HCT116 (cell line): ENCODE data around the gene HUNK. TPM values are rescaled to one million over a fixed set of nuclear protein-coding genes. Genes with fewer than 3 reads are reported as not detected.

Experiments used
- ATAC-seq: fragments of 200-7000 bp; cut with Tn5 transposase; 2 replicates; pipeline ENCODE4 v1.9.1; 2020; ENCODE audit warnings: mild to moderate bottlenecking, moderate library complexity
- BruUV-seq: library from RNA; stranded (reverse); fragments of 400-500 nt; replicated peaks from 2 replicates; lab custom pipeline; 2021; lab: Mats Ljungman, UMichigan
- CTCF ChIA-PET: fragments of 300-600 bp; sonication (Branson Sonifier 250); formaldehyde crosslinking; loops from one replicate; lab custom pipeline; 2021; ENCODE audit warnings: antibody characterized with exemption; lab: Charles Lee
- POLR2A ChIA-PET: fragments of 300-600, 350-600 bp; sonication (Branson Sonifier 250); formaldehyde crosslinking; loops from one replicate; lab custom pipeline; 2021; ENCODE audit warnings: antibody characterized with exemption; lab: Charles Lee
- RAD21 ChIA-PET, 2 experiments: fragments of 300-600 bp; sonication (Branson Sonifier 250); formaldehyde crosslinking; loops; one replicate each; lab custom pipeline; 2023; ENCODE audit warnings: low total read pairs in 2 of 2; ENCODE audit not compliant: uncharacterized antibody in 2 of 2, unreplicated experiment in 2 of 2, low non-redundant PET in 1 of 2; lab: Charles Lee
- DNase-seq: peaks from one replicate; pipeline ENCODE4 v3.0.0-alpha.2; 2010; ENCODE audit warnings: low read depth, low spot score
- H2AFZ ChIP-seq: fragments of 200-600 bp; shearing (Covaris generic), sonication (generic); 2 replicates; pipeline ENCODE4 v1.6.1; 2017; ENCODE audit warnings: low read depth, mixed run types, mixed read lengths, antibody characterized with exemption, low read length; ENCODE audit not compliant: poor library complexity, severe bottlenecking
- H3K27ac ChIP-seq: 2 replicates; pipeline ENCODE4 v1.5.1; 2012; ENCODE audit warnings: low read depth, low read length
- H3K27me3 ChIP-seq: fragments of 200-600 bp; sonication (generic); 2 replicates; pipeline ENCODE4 v1.6.1; 2016; ENCODE audit warnings: mixed run types, low read length, mixed read lengths; ENCODE audit not compliant: insufficient read depth
- H3K36me3 ChIP-seq, 2 experiments: fragments of 200-500 bp in 1 of 2; fragments of 200-600 bp in 1 of 2; sonication (Bioruptor generic) in 1 of 2; sonication (generic) in 1 of 2; 2 replicates each; pipeline versions ENCODE4 v1.5.1 to v1.6.1; 2014 to 2016; ENCODE audit warnings: low read length in 2 of 2, inconsistent platforms in 1 of 2, mixed read lengths in 1 of 2, mixed run types in 1 of 2; ENCODE audit not compliant: insufficient read depth in 2 of 2, control insufficient read depth in 1 of 2
- H3K4me1 ChIP-seq, 2 experiments: fragments of 200-600 bp in 1 of 2; sonication (generic) in 1 of 2; 2 replicates each; pipeline versions ENCODE4 v1.5.1 to v1.6.1; 2012 to 2017; ENCODE audit warnings: low read length in 2 of 2, inconsistent platforms in 1 of 2, mild to moderate bottlenecking in 1 of 2, mixed read lengths in 1 of 2, mixed run types in 1 of 2, moderate library complexity in 1 of 2; ENCODE audit not compliant: insufficient read depth in 2 of 2, control insufficient read depth in 1 of 2
- H3K4me2 ChIP-seq: fragments of 200-600 bp; sonication (generic); 2 replicates; pipeline ENCODE4 v1.6.1; 2017; ENCODE audit warnings: mixed run types, low read length, mixed read lengths
- H3K4me3 ChIP-seq, 2 experiments: fragments of 200-600 bp in 1 of 2; sonication (generic) in 1 of 2; replicated peaks in 1 of 2; 2 replicates each; pipeline ENCODE4 v1.5.1; 2011 to 2016; ENCODE audit warnings: low read length in 2 of 2, control low read depth in 1 of 2, low read depth in 1 of 2, mild to moderate bottlenecking in 1 of 2, mixed read lengths in 1 of 2, mixed run types in 1 of 2
- H3K79me2 ChIP-seq: fragments of 200-600 bp; sonication (generic); 2 replicates; pipeline ENCODE4 v1.6.1; 2017; ENCODE audit warnings: mild to moderate bottlenecking, mixed run types, low read length, moderate library complexity, mixed read lengths; ENCODE audit not compliant: insufficient read depth
- H3K9ac ChIP-seq: fragments of 200-600 bp; sonication (generic); 2 replicates; pipeline ENCODE4 v1.6.1; 2016; ENCODE audit warnings: low read length, mixed read lengths
- H3K9me2 ChIP-seq: fragments of 200-600 bp; sonication (generic), shearing (Covaris generic); 2 replicates; pipeline ENCODE4 v1.6.1; 2017; ENCODE audit warnings: mixed run types, mild to moderate bottlenecking, moderate library complexity; ENCODE audit not compliant: insufficient read depth
- H3K9me3 ChIP-seq, 2 experiments: fragments of 200-500 bp in 1 of 2; fragments of 200-600 bp in 1 of 2; sonication (Bioruptor generic) in 1 of 2; sonication (generic) in 1 of 2; 2 replicates each; pipeline ENCODE4 v1.6.1; 2014 to 2017; ENCODE audit warnings: low read length in 2 of 2, mixed read lengths in 2 of 2, inconsistent platforms in 1 of 2, low read depth in 1 of 2, mild to moderate bottlenecking in 1 of 2, mixed run types in 1 of 2, moderate library complexity in 1 of 2; ENCODE audit not compliant: control insufficient read depth in 1 of 2, insufficient read depth in 1 of 2
- H4K20me1 ChIP-seq: fragments of 200-600 bp; sonication (generic), shearing (Covaris generic); 2 replicates; pipeline ENCODE4 v1.6.1; 2017; ENCODE audit warnings: mixed run types, mild to moderate bottlenecking, moderate library complexity; ENCODE audit not compliant: insufficient read depth
- ATF3 ChIP-seq: IDR thresholded peaks from 2 replicates; pipeline ENCODE4 v1.6.1; 2012
- CBX3 ChIP-seq: IDR thresholded peaks from 2 replicates; pipeline ENCODE4 v1.6.1; 2012; ENCODE audit warnings: low read depth
- CEBPB ChIP-seq: IDR thresholded peaks from 2 replicates; pipeline ENCODE4 v1.6.1; 2012; ENCODE audit warnings: low read depth
- EGR1 ChIP-seq: IDR thresholded peaks from 2 replicates; pipeline ENCODE4 v1.6.1; 2012; ENCODE audit warnings: low read depth
- ELF1 ChIP-seq: IDR thresholded peaks from 2 replicates; pipeline ENCODE4 v1.6.1; 2012; ENCODE audit warnings: low read depth, borderline replicate concordance
- EZH2 ChIP-seq: fragments of 200-600 bp; sonication (generic); IDR thresholded peaks from 2 replicates; pipeline ENCODE4 v1.6.1; 2017; ENCODE audit warnings: antibody characterized with exemption, mixed run types
- EZH2phosphoT487 ChIP-seq: fragments of 200-600 bp; IDR thresholded peaks from 2 replicates; pipeline ENCODE4 v1.6.1; 2018; ENCODE audit warnings: antibody characterized with exemption, borderline replicate concordance
- JUND ChIP-seq: IDR thresholded peaks from 2 replicates; pipeline ENCODE4 v1.6.1; 2012
- POLR2AphosphoS5 ChIP-seq: IDR thresholded peaks from 2 replicates; pipeline ENCODE4 v1.6.1; 2011; ENCODE audit warnings: mild to moderate bottlenecking, low read depth, low read length, moderate library complexity
- REST ChIP-seq: IDR thresholded peaks from 2 replicates; pipeline ENCODE4 v1.6.1; 2012; ENCODE audit warnings: low read depth
- SP1 ChIP-seq: IDR thresholded peaks from 2 replicates; pipeline ENCODE4 v1.6.1; 2012; ENCODE audit warnings: low read depth
- SRF ChIP-seq: IDR thresholded peaks from 2 replicates; pipeline ENCODE4 v1.6.1; 2012; ENCODE audit warnings: low read depth
- TCF7L2 ChIP-seq: IDR thresholded peaks from 2 replicates; pipeline ENCODE4 v1.7.0; 2011; ENCODE audit warnings: borderline replicate concordance, inconsistent platforms; ENCODE audit not compliant: insufficient read depth, insufficient read length; ENCODE audit errors: extremely low read depth
- YY1 ChIP-seq: IDR thresholded peaks from 2 replicates; pipeline ENCODE4 v1.6.1; 2011; ENCODE audit warnings: low read length, low read depth, moderate library complexity, mild to moderate bottlenecking; ENCODE audit not compliant: insufficient replicate concordance; ENCODE audit errors: extremely low read depth
- ZBTB33 ChIP-seq: IDR thresholded peaks from 2 replicates; pipeline ENCODE4 v1.6.1; 2011; ENCODE audit warnings: mild to moderate bottlenecking, low read length, moderate library complexity; ENCODE audit not compliant: insufficient replicate concordance; ENCODE audit errors: extremely low read depth
- ZFX ChIP-seq: fragments of 450-650 bp; IDR thresholded peaks from 2 replicates; pipeline ENCODE4 v1.6.1; 2017
- ZNF274 ChIP-seq: fragments of 200-500 bp; sonication (Bioruptor generic); IDR thresholded peaks from 2 replicates; pipeline ENCODE4 v1.6.1; 2014; ENCODE audit warnings: mild to moderate bottlenecking, low read depth, low read length, inconsistent platforms
- intact Hi-C: fragments of 100-400 bp; cut with micrococcal nuclease; formaldehyde crosslinking; loops from 2 replicates; pipeline ENCODE4 v1.10.0; 2022
- total RNA-seq: library from RNA; stranded (reverse); gene quantifications from one replicate; pipeline ENCODE4 v1.2.1, GENCODE V29; 2021; ENCODE audit not compliant: unreplicated experiment

The HUNK gene
- total RNA-seq, 1 experiment from 2014 or later, result not detected

GRCh38 chr21:31886915-31887314 lies 14.1 kb downstream of the HUNK start:
- peaks cover 0 to 6% of the 10 kb centered on the region in 2 experiments; a peak in 1 of 4 replicates for H3K4me1 ChIP-seq
- no TSS peak for BruUV-seq
- H3K36me3 ChIP-seq, result no peaks in the 10 kb centered on the region
- H3K4me3 ChIP-seq, result no peak overlapping the region
- no peak overlapping the region for H2AFZ ChIP-seq
- H3K4me2 ChIP-seq, result no peak overlapping the region
- no peaks in the 10 kb centered on the region for H3K9me3 ChIP-seq
- ATAC-seq (no peak), DNase-seq (no peak)
- POLR2A ChIA-PET, result no interaction called here
- CTCF ChIA-PET, result no interaction called here
- H3K79me2 ChIP-seq, result no peaks in the 10 kb centered on the region
- H3K9ac ChIP-seq, result no peak overlapping the region
- RAD21 ChIA-PET, result no interaction called here
- peaks cover 9% of the 10 kb centered on the region; the same call in 1 of the 2 replicates for H3K27me3 ChIP-seq
- no peak overlapping the region for H3K27ac ChIP-seq
- H4K20me1 ChIP-seq, result no peaks in the 10 kb centered on the region
- H3K9me2 ChIP-seq, result no peaks in the 10 kb centered on the region
- intact Hi-C loops, result no loop called here
- no peak for TF ChIP-seq TCF7L2
- no peak for TF ChIP-seq ELF1
- TF ChIP-seq ZNF274, result no peak
- TF ChIP-seq EGR1, result no peak
- TF ChIP-seq SP1, result no peak
- TF ChIP-seq POLR2AphosphoS5, result no peak
- no peak for TF ChIP-seq YY1
- TF ChIP-seq ZFX, result no peak
- TF ChIP-seq CBX3, result no peak
- no peak for TF ChIP-seq CEBPB
- no peak for TF ChIP-seq JUND
- TF ChIP-seq ATF3, result no peak

- no peak overlapping the region for H3K9ac ChIP-seq
- ChIA-PET RAD21 (no interaction called here), POLR2A (no interaction called here), CTCF (no interaction called here)
- peaks cover 0 to 6% of the 10 kb centered on the region in 2 experiments; a peak in 1 of 4 replicates for H3K4me1 ChIP-seq
- no peaks in the 10 kb centered on the region for H3K79me2 ChIP-seq
- H3K36me3 ChIP-seq, result no peaks in the 10 kb centered on the region
- no peak for DNase-seq
- H3K9me2 ChIP-seq, result no peaks in the 10 kb centered on the region
- no peak overlapping the region for H3K4me3 ChIP-seq
- no peaks in the 10 kb centered on the region for H3K9me3 ChIP-seq
- no peak overlapping the region for H3K4me2 ChIP-seq
- ATAC-seq, result no peak
- H3K27ac ChIP-seq, result no peak overlapping the region
- no peaks in the 10 kb centered on the region for H4K20me1 ChIP-seq
- H2AFZ ChIP-seq, result no peak overlapping the region
- TF ChIP-seq ZBTB33 (no peak), REST (no peak), ZNF274 (no peak), SRF (no peak), YY1 (no peak), EZH2 (no peak), EZH2phosphoT487 (no peak)
- no TSS peak for BruUV-seq
- 0 out of 2 replicates have a peak, but pooled peaks cover 5% of the 10 kb centered on the region for H3K27me3 ChIP-seq
- intact Hi-C loops, result no loop called here
Measured at GRCh38 chr21:31887391-31887841, 14.6 kb downstream of the HUNK start.
